ENCODE measurements around the gene FLG.
"Not testable (repeated sequence)": the region's sequence is repeated elsewhere in the genome, so short reads cannot be mapped to it uniquely, and the experiment has no call there.

Gene FLG

GRCh38 chr1:152325111-152325510, at the start of gene FLG:
FLG (minus strand) TSS chr1:152325239; CDS start chr1:152315456, 9,783 bp downstream.
- TF ChIP-seq POLR2A (IDR thresholded peaks at IDR 0.05; ENCODE audit: low read depth, low read length), result no peak
- DNase-seq (ENCODE audit: insufficient read length, low spot score) (no peak), FAIRE-seq (no peak)

- FAIRE-seq (no peak), DNase-seq (ENCODE audit: insufficient read length, low spot score) (no peak)
- no peak for TF ChIP-seq POLR2A (IDR thresholded peaks at IDR 0.05; ENCODE audit: low read depth, low read length)
Measured at GRCh38 chr1:152374451-152374850, 49.4 kb upstream of the FLG start.

GRCh38 chr1:152372672-152373071, 47.6 kb upstream of the FLG start:
- TF ChIP-seq POLR2A (IDR thresholded peaks at IDR 0.05; ENCODE audit: low read depth, low read length), result no peak
- FAIRE-seq, result no peak
- DNase-seq (ENCODE audit: insufficient read length, low spot score), result no peak

GRCh38 chr1:152367436-152367835, 42.4 kb upstream of the FLG start:
- DNase-seq (ENCODE audit: insufficient read length, low spot score) (no peak), FAIRE-seq (no peak)
- no peak for TF ChIP-seq POLR2A (IDR thresholded peaks at IDR 0.05; ENCODE audit: low read depth, low read length)

- no peak for TF ChIP-seq POLR2A (IDR thresholded peaks at IDR 0.05; ENCODE audit: low read depth, low read length)
- FAIRE-seq, result no peak
Measured at GRCh38 chr1:152359906-152360305, 34.9 kb upstream of the FLG start, which contains the start of gene FLG2. FLG2 (minus strand) TSS chr1:152360006; CDS start chr1:152358884, 1,122 bp downstream.

GRCh38 chr1:152356736-152357135, 31.7 kb upstream of the FLG start:
- DNase-seq (ENCODE audit: insufficient read length, low spot score) (no peak), FAIRE-seq (no peak)
- TF ChIP-seq POLR2A (IDR thresholded peaks at IDR 0.05; ENCODE audit: low read depth, low read length), result no peak

More at GRCh38 chr1:152359906-152360305, 34.9 kb upstream of the FLG start, which contains the start of gene FLG2:
- no peak for DNase-seq (ENCODE audit: insufficient read length, low spot score)

GRCh38 chr1:152349611-152350010, 24.6 kb upstream of the FLG start:
- no peak for TF ChIP-seq POLR2A (IDR thresholded peaks at IDR 0.05; ENCODE audit: low read depth, low read length)
- no peak for FAIRE-seq
- DNase-seq (ENCODE audit: insufficient read length, low spot score), result no peak

- FAIRE-seq, result no peak
- DNase-seq (ENCODE audit: insufficient read length, low spot score), result no peak
- no peak for TF ChIP-seq POLR2A (IDR thresholded peaks at IDR 0.05; ENCODE audit: low read depth, low read length)
Measured at GRCh38 chr1:152348447-152348846, 23.4 kb upstream of the FLG start.

GRCh38 chr1:152347116-152347728, 22.2 kb upstream of the FLG start:
- TF ChIP-seq POLR2A (IDR thresholded peaks at IDR 0.05; ENCODE audit: low read depth, low read length), result no peak
- DNase-seq (ENCODE audit: insufficient read length, low spot score) (no peak), FAIRE-seq (no peak)

- DNase-seq (ENCODE audit: insufficient read length, low spot score) (no peak), FAIRE-seq (no peak)
- no peak for TF ChIP-seq POLR2A (IDR thresholded peaks at IDR 0.05; ENCODE audit: low read depth, low read length)
Measured at GRCh38 chr1:152344438-152344837, 19.4 kb upstream of the FLG start.

- TF ChIP-seq POLR2A (IDR thresholded peaks at IDR 0.05; ENCODE audit: low read depth, low read length), result no peak
- DNase-seq (ENCODE audit: insufficient read length, low spot score), result no peak
- no peak for FAIRE-seq
Measured at GRCh38 chr1:152343006-152343405, 18.0 kb upstream of the FLG start.

GRCh38 chr1:152335399-152335798, 10.4 kb upstream of the FLG start:
- FAIRE-seq (no peak), DNase-seq (ENCODE audit: insufficient read length, low spot score) (no peak)
- no peak for TF ChIP-seq POLR2A (IDR thresholded peaks at IDR 0.05; ENCODE audit: low read depth, low read length)

- FAIRE-seq (no peak), DNase-seq (ENCODE audit: insufficient read length, low spot score) (no peak)
- no peak for TF ChIP-seq POLR2A (IDR thresholded peaks at IDR 0.05; ENCODE audit: low read depth, low read length)
Measured at GRCh38 chr1:152328801-152329391, 3.9 kb upstream of the FLG start.

- DNase-seq (ENCODE audit: insufficient read length, low spot score) (no peak), FAIRE-seq (no peak)
- no peak for TF ChIP-seq POLR2A (IDR thresholded peaks at IDR 0.05; ENCODE audit: low read depth, low read length)
Measured at GRCh38 chr1:152313970-152314369, 11.1 kb downstream of the FLG start.

GRCh38 chr1:152313319-152313801, 11.7 kb downstream of the FLG start:
- TF ChIP-seq POLR2A (IDR thresholded peaks at IDR 0.05; ENCODE audit: low read depth, low read length), result no peak
- DNase-seq (ENCODE audit: insufficient read length, low spot score) (no peak), FAIRE-seq (no peak)

GRCh38 chr1:152312169-152312568, 12.9 kb downstream of the FLG start:
- FAIRE-seq; DNase-seq (ENCODE audit: insufficient read length, low spot score): not testable (repeated sequence)
